ENCODE measurements around the gene FA2H.
"Not testable (repeated sequence)": the region's sequence is repeated elsewhere in the genome, so short reads cannot be mapped to it uniquely, and the experiment has no call there.

Gene FA2H

GRCh38 chr16:74724820-74725549, 49.6 kb downstream of the FA2H start:
- DNase-seq (ENCODE audit: low spot score): no peak

- no peak for DNase-seq (ENCODE audit: low spot score)
These were observed 51.4 kb downstream of the FA2H start for GRCh38 chr16:74723256-74723655.

GRCh38 chr16:74722156-74722555, 52.5 kb downstream of the FA2H start:
- not testable (repeated sequence) for DNase-seq (ENCODE audit: low spot score)

- no peak for DNase-seq (ENCODE audit: low spot score)
These were observed 52.9 kb downstream of the FA2H start for GRCh38 chr16:74721716-74722115.

GRCh38 chr16:74720579-74720978, 54.0 kb downstream of the FA2H start:
- DNase-seq (ENCODE audit: low spot score): no peak

GRCh38 chr16:74718741-74719610, 55.6 kb downstream of the FA2H start:
- no peak for DNase-seq (ENCODE audit: low spot score)

- no peak for DNase-seq (ENCODE audit: low spot score)
These were observed 56.5 kb downstream of the FA2H start for GRCh38 chr16:74718140-74718539.

GRCh38 chr16:74717367-74717766, 57.3 kb downstream of the FA2H start:
- DNase-seq (ENCODE audit: low spot score): no peak

- no peak for DNase-seq (ENCODE audit: low spot score)
These were observed 58.3 kb downstream of the FA2H start for GRCh38 chr16:74716355-74716754.

GRCh38 chr16:74713876-74714275, 60.7 kb downstream of the FA2H start:
- DNase-seq (ENCODE audit: low spot score): no peak

- DNase-seq (ENCODE audit: low spot score): no peak
These were observed 61.3 kb downstream of the FA2H start for GRCh38 chr16:74713325-74713724.

- DNase-seq (ENCODE audit: low spot score): no peak
These were observed 62.7 kb downstream of the FA2H start for GRCh38 chr16:74711938-74712337.

GRCh38 chr16:74710401-74710800, 64.2 kb downstream of the FA2H start:
- DNase-seq (ENCODE audit: low spot score): no peak

GRCh38 chr16:74709441-74709877, 65.2 kb downstream of the FA2H start:
- peak; percentile 78 for DNase-seq (ENCODE audit: low spot score)

- peak; percentile 63 for DNase-seq (ENCODE audit: low spot score)
These were observed 74.0 kb downstream of the FA2H start, which contains the start of gene MLKL for GRCh38 chr16:74700438-74701225. Gene MLKL (minus strand): TSS chr16:74700862. CDS start chr16:74695757, 5,105 bp downstream.

- DNase-seq (ENCODE audit: low spot score): peak; percentile 43
These were observed 74.5 kb downstream of the FA2H start for GRCh38 chr16:74700116-74700437.

- DNase-seq (ENCODE audit: low spot score): no peak
These were observed 75.0 kb downstream of the FA2H start for GRCh38 chr16:74699666-74700065.

GRCh38 chr16:74698222-74698621, 76.4 kb downstream of the FA2H start:
- DNase-seq (ENCODE audit: low spot score): no peak

GRCh38 chr16:74695450-74696422, 78.9 kb downstream of the FA2H start:
- DNase-seq (ENCODE audit: low spot score): peak; percentile 92

- DNase-seq (ENCODE audit: low spot score): no peak
These were observed 83.3 kb downstream of the FA2H start for GRCh38 chr16:74691093-74691855.

Measured in HuH-7.5 (cell line).